ENCODE results near the gene IER5L.

IER5L gene

DNA sequence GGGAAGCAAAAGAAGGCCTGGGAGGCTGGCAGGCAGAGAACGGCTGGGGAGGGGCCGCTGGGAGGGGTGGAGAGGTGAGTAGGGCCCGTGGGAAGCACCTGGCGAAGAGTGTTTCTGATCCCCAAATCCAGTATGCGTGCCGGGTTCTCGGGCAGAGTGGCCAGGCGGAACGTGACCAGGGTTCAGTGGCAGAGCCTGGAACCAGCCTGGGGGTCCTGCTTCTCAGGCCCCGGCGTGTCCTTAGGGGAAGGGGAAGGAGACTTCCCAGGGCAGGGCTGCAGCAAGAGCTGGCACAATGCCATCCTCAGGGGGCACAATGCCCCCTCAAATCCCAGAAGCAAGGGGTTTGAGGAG is 25.5 kb upstream of the IER5L start:
- Histone ChIP-seq H3K4me3 (replicated peaks; ENCODE audit: insufficient read depth, low read length) (no peak overlapping the region), H3K27ac (replicated peaks) (no peak overlapping the region), H3K27me3 (ENCODE audit: insufficient read depth, poor library complexity, severe bottlenecking) (no peaks in the 10 kb centered on the region)
- DNase-seq (ENCODE audit: low read depth in 1 of 2, low spot score in 1 of 2) = no peak
- TF ChIP-seq GABPA (IDR thresholded peaks at IDR 0.05; ENCODE audit: low read depth) = no peak
- TF ChIP-seq SPI1 (IDR thresholded peaks at IDR 0.05; ENCODE audit: borderline replicate concordance, low read depth) = no peak
- TF ChIP-seq, protein P1, sequence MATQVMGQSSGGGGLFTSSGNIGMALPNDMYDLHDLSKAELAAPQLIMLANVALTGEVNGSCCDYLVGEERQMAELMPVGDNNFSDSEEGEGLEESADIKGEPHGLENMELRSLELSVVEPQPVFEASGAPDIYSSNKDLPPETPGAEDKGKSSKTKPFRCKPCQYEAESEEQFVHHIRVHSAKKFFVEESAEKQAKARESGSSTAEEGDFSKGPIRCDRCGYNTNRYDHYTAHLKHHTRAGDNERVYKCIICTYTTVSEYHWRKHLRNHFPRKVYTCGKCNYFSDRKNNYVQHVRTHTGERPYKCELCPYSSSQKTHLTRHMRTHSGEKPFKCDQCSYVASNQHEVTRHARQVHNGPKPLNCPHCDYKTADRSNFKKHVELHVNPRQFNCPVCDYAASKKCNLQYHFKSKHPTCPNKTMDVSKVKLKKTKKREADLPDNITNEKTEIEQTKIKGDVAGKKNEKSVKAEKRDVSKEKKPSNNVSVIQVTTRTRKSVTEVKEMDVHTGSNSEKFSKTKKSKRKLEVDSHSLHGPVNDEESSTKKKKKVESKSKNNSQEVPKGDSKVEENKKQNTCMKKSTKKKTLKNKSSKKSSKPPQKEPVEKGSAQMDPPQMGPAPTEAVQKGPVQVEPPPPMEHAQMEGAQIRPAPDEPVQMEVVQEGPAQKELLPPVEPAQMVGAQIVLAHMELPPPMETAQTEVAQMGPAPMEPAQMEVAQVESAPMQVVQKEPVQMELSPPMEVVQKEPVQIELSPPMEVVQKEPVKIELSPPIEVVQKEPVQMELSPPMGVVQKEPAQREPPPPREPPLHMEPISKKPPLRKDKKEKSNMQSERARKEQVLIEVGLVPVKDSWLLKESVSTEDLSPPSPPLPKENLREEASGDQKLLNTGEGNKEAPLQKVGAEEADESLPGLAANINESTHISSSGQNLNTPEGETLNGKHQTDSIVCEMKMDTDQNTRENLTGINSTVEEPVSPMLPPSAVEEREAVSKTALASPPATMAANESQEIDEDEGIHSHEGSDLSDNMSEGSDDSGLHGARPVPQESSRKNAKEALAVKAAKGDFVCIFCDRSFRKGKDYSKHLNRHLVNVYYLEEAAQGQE (IDR thresholded peaks at IDR 0.05; ENCODE audit: insufficient replicate concordance, low read depth) = no peak
- TF ChIP-seq, protein P2, sequence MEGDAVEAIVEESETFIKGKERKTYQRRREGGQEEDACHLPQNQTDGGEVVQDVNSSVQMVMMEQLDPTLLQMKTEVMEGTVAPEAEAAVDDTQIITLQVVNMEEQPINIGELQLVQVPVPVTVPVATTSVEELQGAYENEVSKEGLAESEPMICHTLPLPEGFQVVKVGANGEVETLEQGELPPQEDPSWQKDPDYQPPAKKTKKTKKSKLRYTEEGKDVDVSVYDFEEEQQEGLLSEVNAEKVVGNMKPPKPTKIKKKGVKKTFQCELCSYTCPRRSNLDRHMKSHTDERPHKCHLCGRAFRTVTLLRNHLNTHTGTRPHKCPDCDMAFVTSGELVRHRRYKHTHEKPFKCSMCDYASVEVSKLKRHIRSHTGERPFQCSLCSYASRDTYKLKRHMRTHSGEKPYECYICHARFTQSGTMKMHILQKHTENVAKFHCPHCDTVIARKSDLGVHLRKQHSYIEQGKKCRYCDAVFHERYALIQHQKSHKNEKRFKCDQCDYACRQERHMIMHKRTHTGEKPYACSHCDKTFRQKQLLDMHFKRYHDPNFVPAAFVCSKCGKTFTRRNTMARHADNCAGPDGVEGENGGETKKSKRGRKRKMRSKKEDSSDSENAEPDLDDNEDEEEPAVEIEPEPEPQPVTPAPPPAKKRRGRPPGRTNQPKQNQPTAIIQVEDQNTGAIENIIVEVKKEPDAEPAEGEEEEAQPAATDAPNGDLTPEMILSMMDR (IDR thresholded peaks at IDR 0.05; ENCODE audit: insufficient read depth, low read length) = no peak
- no peak for TF ChIP-seq POLR2AphosphoS5 (IDR thresholded peaks at IDR 0.05; ENCODE audit: low read depth)

DNA sequence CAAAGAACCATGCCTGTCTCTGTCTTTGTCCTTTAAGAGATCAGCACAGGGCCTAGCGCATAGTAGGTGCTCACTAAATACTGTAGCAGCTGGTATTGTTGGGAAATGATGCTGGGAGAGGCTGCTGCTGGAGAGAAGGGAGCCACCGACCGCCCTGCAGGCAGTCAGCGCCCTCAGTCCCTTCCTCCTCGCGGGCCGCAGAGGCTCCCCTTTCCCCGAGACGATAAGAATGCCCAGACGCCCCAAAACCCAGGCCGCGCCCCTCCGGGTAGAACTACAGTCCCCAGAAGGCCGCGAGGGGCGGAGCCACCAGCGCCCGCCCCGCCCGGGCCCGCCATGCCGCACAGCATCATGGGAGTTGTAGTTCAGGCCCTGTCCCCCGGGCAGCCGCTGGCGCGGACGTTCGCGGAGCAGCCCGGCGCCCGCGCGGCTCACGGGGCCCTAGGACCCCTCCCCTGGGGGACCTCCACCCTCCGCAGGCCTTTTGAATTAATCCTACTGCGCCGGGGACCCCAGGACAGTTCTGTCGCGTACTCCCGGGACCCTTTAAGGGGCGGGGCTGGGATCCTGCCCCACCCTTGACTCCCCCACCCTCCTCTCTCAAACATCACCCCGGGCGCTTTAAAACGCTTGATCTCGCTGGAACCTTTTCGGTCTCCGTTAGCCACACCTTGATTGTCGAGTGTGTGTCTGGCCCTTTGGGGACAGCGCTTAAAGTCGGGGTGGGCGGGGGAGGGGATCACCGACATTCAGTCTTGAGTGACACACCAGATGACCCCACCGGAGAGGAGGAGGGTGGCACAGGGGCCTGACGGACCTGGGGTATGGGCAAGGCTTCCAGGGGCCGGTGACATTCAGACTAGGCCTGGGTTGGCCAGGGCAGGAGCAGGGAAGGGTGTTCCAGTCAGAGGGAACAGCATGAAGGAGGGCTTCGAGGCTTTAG is 24.8 kb upstream of the IER5L start:
- Histone ChIP-seq H3K27me3 (ENCODE audit: insufficient read depth, poor library complexity, severe bottlenecking) (no peaks in the 10 kb centered on the region), H3K27ac (replicated peaks) (peak overlapping the region; percentile 52; the same call in 1 of the 2 replicates), H3K4me3 (replicated peaks; ENCODE audit: insufficient read depth, low read length) (peak overlapping the region; percentile 37)
- TF ChIP-seq POLR2AphosphoS5 (IDR thresholded peaks at IDR 0.05; ENCODE audit: low read depth) (no peak), GABPA (IDR thresholded peaks at IDR 0.05; ENCODE audit: low read depth) (no peak), SPI1 (IDR thresholded peaks at IDR 0.05; ENCODE audit: borderline replicate concordance, low read depth) (no peak)
- TF ChIP-seq, protein P1 (IDR thresholded peaks at IDR 0.05; ENCODE audit: insufficient replicate concordance, low read depth) = no peak
- TF ChIP-seq, protein P2 (IDR thresholded peaks at IDR 0.05; ENCODE audit: insufficient read depth, low read length) = no peak
- peak; percentile 62 to 73 for DNase-seq (ENCODE audit: low read depth in 1 of 2, low spot score in 1 of 2)

DNA sequence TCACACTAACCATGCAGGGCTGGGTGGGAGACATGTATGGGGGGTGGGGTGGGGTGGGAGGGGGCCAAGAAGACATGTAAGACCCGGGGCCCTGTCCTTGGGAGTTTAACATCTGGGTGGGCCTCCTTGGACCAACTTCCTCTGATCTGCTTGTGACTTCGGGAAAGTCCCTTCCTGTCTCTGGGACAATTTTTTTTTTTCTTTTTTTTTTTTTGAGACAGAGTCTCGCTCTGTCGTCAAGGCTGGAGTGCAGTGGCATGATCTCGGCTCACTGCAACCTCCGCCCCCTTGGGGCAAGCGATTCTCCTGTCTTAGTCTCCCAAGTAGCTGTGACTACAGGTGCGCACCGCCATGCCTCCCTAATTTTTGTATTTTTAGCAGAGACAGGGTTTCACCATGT is 23.8 kb upstream of the IER5L start:
- Histone ChIP-seq H3K27me3 (ENCODE audit: insufficient read depth, poor library complexity, severe bottlenecking) (no peaks in the 10 kb centered on the region), H3K4me3 (replicated peaks; ENCODE audit: insufficient read depth, low read length) (no peak overlapping the region), H3K27ac (replicated peaks) (no peak overlapping the region)
- TF ChIP-seq POLR2AphosphoS5 (IDR thresholded peaks at IDR 0.05; ENCODE audit: low read depth) (no peak), SPI1 (IDR thresholded peaks at IDR 0.05; ENCODE audit: borderline replicate concordance, low read depth) (no peak), GABPA (IDR thresholded peaks at IDR 0.05; ENCODE audit: low read depth) (no peak)
- TF ChIP-seq, protein P2 (IDR thresholded peaks at IDR 0.05; ENCODE audit: insufficient read depth, low read length) = no peak
- TF ChIP-seq, protein P1 (IDR thresholded peaks at IDR 0.05; ENCODE audit: insufficient replicate concordance, low read depth) = no peak
- no peak for DNase-seq (ENCODE audit: low read depth in 1 of 2, low spot score in 1 of 2)

All from HL-60 (cell line).